ENCODE results near the gene ITPRID2. TPM values are rescaled to one million over a fixed set of nuclear protein-coding genes. Genes with fewer than 3 reads are reported as not detected.

The ITPRID2 gene
- total RNA-seq, 1 donor from 2014 or later = 100 TPM

- TF ChIP-seq CTCF (IDR thresholded peaks at IDR 0.05) = no peak
- H3K36me3 Mint-ChIP-seq (ENCODE audit: unreplicated experiment) = no peaks in the 10 kb centered on the region
- no peak for DNase-seq (ENCODE audit: extremely low spot score, unreplicated experiment)
- no peak overlapping the region for H3K27ac Mint-ChIP-seq (ENCODE audit: unreplicated experiment)
- no peaks in the 10 kb centered on the region for H3K9me3 Mint-ChIP-seq (ENCODE audit: unreplicated experiment)
- no peaks in the 10 kb centered on the region for H3K27me3 Mint-ChIP-seq (ENCODE audit: unreplicated experiment)
- H3K4me1 Mint-ChIP-seq (ENCODE audit: unreplicated experiment) = peaks cover 16% of the 10 kb centered on the region
- H3K4me3 Mint-ChIP-seq (ENCODE audit: unreplicated experiment) = no peak overlapping the region
These were observed 52.0 kb downstream of the ITPRID2 start for GRCh38 chr2:181943411-181944124.

- TF ChIP-seq CTCF (IDR thresholded peaks at IDR 0.05) = no peak
- no peak overlapping the region for H3K27ac Mint-ChIP-seq (ENCODE audit: unreplicated experiment)
- H3K4me3 Mint-ChIP-seq (ENCODE audit: unreplicated experiment) = no peak overlapping the region
- H3K27me3 Mint-ChIP-seq (ENCODE audit: unreplicated experiment) = no peaks in the 10 kb centered on the region
- H3K4me1 Mint-ChIP-seq (ENCODE audit: unreplicated experiment) = peaks cover 24% of the 10 kb centered on the region
- no peaks in the 10 kb centered on the region for H3K36me3 Mint-ChIP-seq (ENCODE audit: unreplicated experiment)
- DNase-seq (ENCODE audit: extremely low spot score, unreplicated experiment) = no peak
- H3K9me3 Mint-ChIP-seq (ENCODE audit: unreplicated experiment) = peaks cover 7% of the 10 kb centered on the region
These were observed 52.8 kb downstream of the ITPRID2 start for GRCh38 chr2:181944164-181944913.

GRCh38 chr2:181944914-181945291, 53.4 kb downstream of the ITPRID2 start:
- no peak for DNase-seq (ENCODE audit: extremely low spot score, unreplicated experiment)

GRCh38 chr2:181946444-181947127, 55.1 kb downstream of the ITPRID2 start:
- Mint-ChIP-seq H3K27ac (ENCODE audit: unreplicated experiment) (no peak overlapping the region), H3K4me1 (ENCODE audit: unreplicated experiment) (peaks cover 26% of the 10 kb centered on the region), H3K9me3 (ENCODE audit: unreplicated experiment) (peaks cover 7% of the 10 kb centered on the region), H3K4me3 (ENCODE audit: unreplicated experiment) (no peak overlapping the region), H3K27me3 (ENCODE audit: unreplicated experiment) (no peaks in the 10 kb centered on the region), H3K36me3 (ENCODE audit: unreplicated experiment) (no peaks in the 10 kb centered on the region)
- no peak for TF ChIP-seq CTCF (IDR thresholded peaks at IDR 0.05)
- no peak for DNase-seq (ENCODE audit: extremely low spot score, unreplicated experiment)

More at GRCh38 chr2:181944914-181945291, 53.4 kb downstream of the ITPRID2 start:
- Mint-ChIP-seq H3K4me3 (ENCODE audit: unreplicated experiment) (no peak overlapping the region), H3K36me3 (ENCODE audit: unreplicated experiment) (no peaks in the 10 kb centered on the region), H3K27me3 (ENCODE audit: unreplicated experiment) (no peaks in the 10 kb centered on the region), H3K27ac (ENCODE audit: unreplicated experiment) (no peak overlapping the region), H3K9me3 (ENCODE audit: unreplicated experiment) (peaks cover 7% of the 10 kb centered on the region), H3K4me1 (ENCODE audit: unreplicated experiment) (peaks cover 24% of the 10 kb centered on the region)
- TF ChIP-seq CTCF (IDR thresholded peaks at IDR 0.05) = no peak

GRCh38 chr2:181947273-181947672, 55.7 kb downstream of the ITPRID2 start:
- no peak for TF ChIP-seq CTCF (IDR thresholded peaks at IDR 0.05)
- no peak for DNase-seq (ENCODE audit: extremely low spot score, unreplicated experiment)
- peaks cover 7% of the 10 kb centered on the region for H3K9me3 Mint-ChIP-seq (ENCODE audit: unreplicated experiment)
- no peak overlapping the region for H3K27ac Mint-ChIP-seq (ENCODE audit: unreplicated experiment)
- H3K27me3 Mint-ChIP-seq (ENCODE audit: unreplicated experiment) = no peaks in the 10 kb centered on the region
- H3K4me1 Mint-ChIP-seq (ENCODE audit: unreplicated experiment) = peaks cover 32% of the 10 kb centered on the region
- H3K36me3 Mint-ChIP-seq (ENCODE audit: unreplicated experiment) = no peaks in the 10 kb centered on the region
- H3K4me3 Mint-ChIP-seq (ENCODE audit: unreplicated experiment) = no peak overlapping the region

Data from osteocyte (in vitro differentiated cells).